ENCODE data around the gene EIF3L. TPM values are rescaled to one million over a fixed set of nuclear protein-coding genes. Genes with fewer than 3 reads are reported as not detected.

EIF3L gene
- total RNA-seq, 1 experiment from 2014 or later, result 218 TPM

GRCh38 chr22:37907036-37907954 is 58.1 kb downstream of the EIF3L start:
- DNase-seq (no peak), ATAC-seq (no peak)
- H4K20me1 ChIP-seq (ENCODE audit: low read length), result no peaks in the 10 kb centered on the region
- peak overlapping the region; percentile 9; the same call in 1 of the 2 replicates for H2AFZ ChIP-seq (ENCODE audit: low read length)
- BruUV-seq (replicated peaks), result TSS peak; percentile 47
- H3K4me1 ChIP-seq (ENCODE audit: insufficient read depth, low read length), result peaks cover 25% of the 10 kb centered on the region
- no peaks in the 10 kb centered on the region for H3K27me3 ChIP-seq (ENCODE audit: low read length)
- TF ChIP-seq EZH2 (IDR thresholded peaks at IDR 0.05; ENCODE audit: low read length, unreplicated experiment) (no peak), EZH2phosphoT487 (IDR thresholded peaks at IDR 0.05; ENCODE audit: borderline replicate concordance, low read length) (no peak), CTCF (conservative IDR thresholded peaks at IDR 0.05; ENCODE audit: low read depth, low read length) (no peak)
- peak overlapping the region; percentile 66 for H3K9ac ChIP-seq (ENCODE audit: low read length)
- no peaks in the 10 kb centered on the region for H3K9me3 ChIP-seq (ENCODE audit: low read length)
- H3K36me3 ChIP-seq (ENCODE audit: low read depth, low read length), result no peaks in the 10 kb centered on the region
- peaks cover 23% of the 10 kb centered on the region for H3K79me2 ChIP-seq (ENCODE audit: low read length)
- ChIA-PET POLR2A (ENCODE audit: unreplicated experiment) (no interaction called here), CTCF (interaction anchor here (1.5 kb wide), 1 partner anchor 27 kb away, joined by 3 read pairs; no protein-coding TSS in a partner anchor)
- intact Hi-C loops (cut with micrococcal nuclease), result no loop called here
- H3K9me2 ChIP-seq (replicated peaks; ENCODE audit: low read length), result no peaks in the 10 kb centered on the region
- peak overlapping the region; percentile 96 for H3K4me2 ChIP-seq (ENCODE audit: low read length)
- no peaks in the 10 kb centered on the region for H3F3A ChIP-seq (ENCODE audit: low read length, unreplicated experiment)
- peak overlapping the region; percentile 89 for H3K4me3 ChIP-seq (ENCODE audit: low read length)
- H3K27ac ChIP-seq (ENCODE audit: low read length), result no peak overlapping the region

- intact Hi-C loops (cut with micrococcal nuclease), result no loop called here
- Histone ChIP-seq H3K27me3 (ENCODE audit: low read length) (no peaks in the 10 kb centered on the region), H2AFZ (ENCODE audit: low read length) (no peak overlapping the region), H3K9me2 (replicated peaks; ENCODE audit: low read length) (no peaks in the 10 kb centered on the region), H3F3A (ENCODE audit: low read length, unreplicated experiment) (no peaks in the 10 kb centered on the region), H3K36me3 (ENCODE audit: low read depth, low read length) (no peaks in the 10 kb centered on the region), H4K20me1 (ENCODE audit: low read length) (no peaks in the 10 kb centered on the region), H3K4me2 (ENCODE audit: low read length) (no peak overlapping the region), H3K79me2 (ENCODE audit: low read length) (peaks cover 23% of the 10 kb centered on the region), H3K4me3 (ENCODE audit: low read length) (no peak overlapping the region), H3K9ac (ENCODE audit: low read length) (no peak overlapping the region), H3K9me3 (ENCODE audit: low read length) (no peaks in the 10 kb centered on the region), H3K27ac (ENCODE audit: low read length) (no peak overlapping the region), H3K4me1 (ENCODE audit: insufficient read depth, low read length) (peaks cover 20% of the 10 kb centered on the region)
- DNase-seq (no peak), ATAC-seq (no peak)
- POLR2A ChIA-PET (ENCODE audit: unreplicated experiment), result no interaction called here
- CTCF ChIA-PET, result no interaction called here
- TF ChIP-seq CTCF (conservative IDR thresholded peaks at IDR 0.05; ENCODE audit: low read depth, low read length) (no peak), EZH2 (IDR thresholded peaks at IDR 0.05; ENCODE audit: low read length, unreplicated experiment) (no peak), EZH2phosphoT487 (IDR thresholded peaks at IDR 0.05; ENCODE audit: borderline replicate concordance, low read length) (no peak)
- no TSS peak for BruUV-seq (replicated peaks)
These were observed 60.5 kb downstream of the EIF3L start for GRCh38 chr22:37909766-37910165.

Measured in PC-3 (cell line).